SK-MEL-5 (cell line): ENCODE data around the gene SLIT3. TPM values are rescaled to one million over a fixed set of nuclear protein-coding genes. Genes with fewer than 3 reads are reported as not detected.
A peak's percentile ranks its signal among the peaks of the same experiment; 100 is the strongest.

Experiments
- DNase-seq: peaks from one replicate; pipeline ENCODE4 v3.0.0-alpha.2; 2016; ENCODE audit warnings: low read depth, low spot score
- in situ Hi-C: cut with HindIII; loops from 2 replicates; pipeline ENCODE4 v1.10.0; 2016; ENCODE audit warnings: low sequenced_read_pairs, high pct_unique_total_duplicates, low pct_unique_long_range_greater_than_20kb
- total RNA-seq: library from RNA; depleted of rRNA; stranded (reverse); fragments of >200 nt; shearing (Covaris generic); gene quantifications from 2 replicates; pipeline ENCODE4 v1.2.3, GENCODE V29; 2014

The SLIT3 gene
- total RNA-seq, 1 experiment from 2014 or later = 0.63 TPM

- DNase-seq = no peak
- in situ Hi-C loops = no loop called here
These were observed 206.1 kb downstream of the SLIT3 start for GRCh38 chr5:169094586-169095409.

GRCh38 chr5:169091396-169091980, 209.5 kb downstream of the SLIT3 start:
- in situ Hi-C loops = no loop called here
- no peak for DNase-seq

DNA sequence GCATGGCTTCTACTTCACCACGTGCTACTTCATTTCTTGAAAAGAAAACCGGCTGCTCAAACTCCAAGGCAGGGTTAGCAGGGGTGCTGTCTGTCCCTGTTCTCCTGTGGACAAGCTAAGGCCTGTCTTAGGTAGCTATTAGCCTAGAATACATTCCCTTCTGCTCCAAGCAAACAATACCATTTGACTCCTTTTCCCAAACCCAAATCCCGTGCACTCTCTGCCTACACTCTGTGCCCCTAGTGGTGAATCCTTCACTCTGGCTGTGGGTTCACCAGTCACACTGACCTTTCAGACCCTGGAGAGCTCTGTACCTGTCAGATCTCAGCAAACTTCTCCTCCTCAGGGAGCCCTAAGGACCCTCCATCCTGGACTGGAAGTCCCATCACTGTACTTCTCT, 211.6 kb downstream of the SLIT3 start:
- in situ Hi-C loops = no loop called here

GRCh38 chr5:169088028-169088725, 212.8 kb downstream of the SLIT3 start:
- in situ Hi-C loops = no loop called here
- DNase-seq = no peak

More for the DNA sequence above, 211.6 kb downstream of the SLIT3 start:
- DNase-seq = peak; percentile 17

GRCh38 chr5:169085636-169086035, 215.3 kb downstream of the SLIT3 start:
- DNase-seq = no peak
- in situ Hi-C loops = no loop called here

DNA sequence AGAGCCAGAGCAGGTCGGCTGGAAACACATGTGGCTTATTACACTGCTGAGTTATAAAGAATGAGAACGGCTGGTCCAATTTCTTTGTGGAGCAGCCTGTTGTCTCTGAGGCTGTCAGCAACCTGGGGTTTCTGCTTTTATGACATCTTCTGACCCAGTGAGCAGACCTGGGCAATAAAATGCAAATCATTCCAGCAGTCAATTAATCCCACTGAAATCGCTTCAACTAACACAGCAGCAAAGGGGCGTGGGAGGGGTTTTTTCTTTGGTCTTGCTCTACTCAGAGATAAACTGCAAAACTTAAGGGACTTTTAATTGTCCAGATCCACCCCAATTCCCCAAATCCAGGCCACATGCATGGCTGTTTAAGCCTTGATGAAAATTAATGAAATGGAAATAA, 215.7 kb downstream of the SLIT3 start:
- in situ Hi-C loops = no loop called here
- no peak for DNase-seq

GRCh38 chr5:169084775-169085174, 216.2 kb downstream of the SLIT3 start:
- no peak for DNase-seq
- in situ Hi-C loops = no loop called here

DNA sequence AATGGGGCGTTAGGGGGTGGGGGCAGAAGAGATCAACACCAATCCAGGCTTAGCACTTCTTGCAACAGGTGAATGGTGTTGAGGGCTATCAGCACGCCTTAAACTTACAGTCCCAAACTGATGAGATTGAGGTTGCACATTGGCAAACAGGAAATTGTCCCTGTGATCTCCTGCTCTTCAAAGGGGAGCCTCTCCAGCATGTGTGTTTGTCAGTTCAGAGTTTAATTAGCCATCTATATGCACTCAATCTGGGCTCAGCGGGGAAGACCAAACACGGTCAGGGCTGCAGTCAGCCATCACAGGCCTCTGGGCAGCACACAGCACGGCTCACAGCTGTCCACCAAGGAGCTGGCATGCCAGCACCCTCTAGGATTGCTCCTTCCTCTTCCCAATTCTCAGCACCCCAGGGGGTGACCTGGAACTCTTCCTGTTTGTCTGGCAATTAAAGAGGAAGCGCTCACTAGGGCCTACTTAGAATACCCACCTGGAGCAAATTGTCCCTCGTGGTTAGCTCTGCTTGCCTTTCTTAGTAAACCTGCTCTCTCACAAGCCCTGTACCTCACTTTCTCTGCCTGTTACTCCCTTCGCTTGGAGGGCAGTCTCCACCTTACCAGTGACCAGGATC, 217.4 kb downstream of the SLIT3 start:
- in situ Hi-C loops = no loop called here
- no peak for DNase-seq

DNA sequence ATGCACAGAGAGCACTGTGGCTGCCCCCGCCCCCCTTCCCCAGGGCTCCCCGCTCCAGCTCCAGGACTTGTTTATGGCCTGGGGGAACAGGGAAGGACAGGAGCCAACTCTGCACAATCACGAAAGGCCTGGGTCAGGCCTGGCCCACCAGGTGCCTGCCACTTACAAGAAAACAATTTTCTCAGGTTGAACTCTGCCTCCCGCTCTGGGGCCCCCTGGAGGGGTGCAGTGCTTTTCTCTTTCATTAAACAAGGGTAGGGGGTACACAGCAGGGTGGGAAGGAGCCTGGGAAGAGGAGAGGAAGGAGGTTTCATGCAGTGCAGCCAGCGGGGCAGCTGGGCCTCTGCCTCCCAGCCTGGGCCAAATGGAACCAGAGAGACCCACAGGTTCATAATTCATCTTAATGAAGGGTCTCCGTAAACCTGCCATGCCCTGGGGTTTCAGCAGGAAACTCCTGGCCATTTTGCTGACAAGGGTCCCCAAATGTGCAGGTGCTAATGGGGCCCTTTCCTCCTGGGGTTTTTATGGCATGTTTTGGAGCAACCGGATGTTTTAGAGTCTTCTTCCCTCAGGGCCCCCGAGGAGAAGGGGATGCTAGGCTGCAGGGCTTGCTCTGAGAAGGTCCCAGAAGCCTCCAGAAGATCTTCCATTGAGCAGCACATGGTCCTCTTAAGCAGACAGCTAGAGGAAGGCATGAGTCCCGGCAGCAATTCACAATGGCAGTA, 219.8 kb downstream of the SLIT3 start:
- in situ Hi-C loops = no loop called here
- no peak for DNase-seq

- DNase-seq = no peak
- in situ Hi-C loops = no loop called here
These were observed 220.5 kb downstream of the SLIT3 start for GRCh38 chr5:169080448-169080911.

GRCh38 chr5:169079697-169080096, 221.2 kb downstream of the SLIT3 start:
- in situ Hi-C loops = no loop called here
- no peak for DNase-seq

- in situ Hi-C loops = no loop called here
These were observed 226.1 kb downstream of the SLIT3 start for GRCh38 chr5:169074839-169075238.

DNA sequence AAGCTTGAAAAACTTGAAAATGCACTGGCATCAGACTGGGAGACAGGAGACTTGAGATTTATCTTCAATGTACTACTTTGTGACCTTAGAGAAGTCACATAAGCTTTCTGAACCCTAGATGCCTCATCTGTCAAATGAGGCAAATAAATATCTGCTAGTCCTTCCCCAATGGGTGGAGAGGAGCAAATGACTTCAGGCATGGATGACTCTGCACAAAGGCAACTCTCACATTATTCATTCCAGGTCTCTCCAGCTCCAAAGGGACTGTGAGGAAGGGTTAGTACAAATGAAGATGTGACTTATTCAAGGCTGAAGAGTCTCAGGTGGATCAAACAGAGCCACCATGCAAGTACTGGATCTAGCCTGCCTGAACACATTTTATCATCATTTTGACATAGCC, 228.7 kb downstream of the SLIT3 start:
- no peak for DNase-seq
- in situ Hi-C loops = no loop called here

More at GRCh38 chr5:169074839-169075238, 226.1 kb downstream of the SLIT3 start:
- no peak for DNase-seq

- DNase-seq = no peak
- in situ Hi-C loops = no loop called here
These were observed 230.5 kb downstream of the SLIT3 start for GRCh38 chr5:169070413-169070812.

DNA sequence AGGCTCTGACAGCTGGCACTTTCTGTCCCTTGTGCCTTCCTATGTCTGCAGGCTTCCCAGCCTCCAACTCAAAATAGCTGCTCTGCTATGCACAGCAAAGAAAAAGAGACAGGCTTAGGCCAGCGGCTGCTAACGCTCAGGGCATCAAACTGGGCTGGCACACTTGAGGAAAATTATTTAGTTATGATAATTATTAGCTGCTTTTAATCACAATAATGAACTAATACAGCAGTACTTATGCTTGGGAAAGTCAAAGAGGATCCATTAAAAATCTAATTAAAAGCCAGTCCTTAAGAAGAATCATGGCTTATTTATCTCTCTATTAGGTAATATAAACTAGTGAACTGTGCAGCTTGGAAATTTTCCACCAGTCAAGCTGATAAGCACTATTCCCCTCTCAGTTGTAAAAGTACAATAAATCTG, 233.2 kb downstream of the SLIT3 start:
- no peak for DNase-seq
- in situ Hi-C loops = no loop called here

DNA sequence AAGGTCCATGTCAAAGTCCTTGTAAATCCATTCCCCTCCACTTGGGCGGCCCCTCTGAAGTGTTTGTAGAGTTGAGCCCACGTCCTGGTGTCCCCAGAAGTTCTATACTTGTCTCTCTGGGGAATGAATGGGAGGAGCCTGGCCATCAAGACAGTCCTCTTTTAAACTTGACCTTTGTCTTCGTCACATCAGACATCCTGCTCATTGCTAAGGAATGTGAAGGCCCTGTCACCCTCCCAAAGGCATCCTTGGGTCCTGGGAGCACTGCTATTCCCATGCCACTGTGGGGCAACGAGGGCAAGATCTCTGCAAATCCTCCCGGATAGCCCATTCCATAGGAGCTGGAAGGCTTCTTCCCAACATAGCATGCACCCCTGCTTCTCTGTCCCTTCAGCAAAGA, 235.5 kb downstream of the SLIT3 start:
- no peak for DNase-seq
- in situ Hi-C loops = no loop called here

- DNase-seq = peak; percentile 87
- in situ Hi-C loops = no loop called here
These were observed 236.8 kb downstream of the SLIT3 start for GRCh38 chr5:169064093-169064492.
